Right forelimb (tissue), 1 donor: ENCODE data around the gene CBX8.

ENCODE experiments used
- DNase-seq: peaks from one replicate; pipeline ENCODE4 v3.0.0-alpha.2; 2018

The CBX8 gene

DNA sequence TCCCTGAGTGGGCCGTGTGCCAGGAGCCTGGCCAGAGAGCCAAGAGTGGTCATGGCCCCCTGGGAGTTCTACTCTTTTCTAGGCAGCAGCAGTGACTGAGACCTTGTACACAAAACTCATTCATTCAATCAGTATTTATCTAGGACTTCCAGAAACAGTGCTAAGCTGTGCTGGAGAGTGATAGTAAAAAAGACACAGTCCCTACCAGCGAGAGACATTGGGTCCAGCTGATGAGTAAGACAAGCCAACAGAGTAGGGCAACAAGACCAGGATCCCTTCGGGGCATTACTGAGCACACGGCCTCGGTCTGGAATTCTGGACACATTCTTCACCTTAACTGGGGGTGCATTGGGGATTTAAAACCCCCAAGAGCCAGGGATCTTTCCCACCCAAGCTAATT, 22.2 kb upstream of the CBX8 start:
- DNase-seq, result no peak

DNA sequence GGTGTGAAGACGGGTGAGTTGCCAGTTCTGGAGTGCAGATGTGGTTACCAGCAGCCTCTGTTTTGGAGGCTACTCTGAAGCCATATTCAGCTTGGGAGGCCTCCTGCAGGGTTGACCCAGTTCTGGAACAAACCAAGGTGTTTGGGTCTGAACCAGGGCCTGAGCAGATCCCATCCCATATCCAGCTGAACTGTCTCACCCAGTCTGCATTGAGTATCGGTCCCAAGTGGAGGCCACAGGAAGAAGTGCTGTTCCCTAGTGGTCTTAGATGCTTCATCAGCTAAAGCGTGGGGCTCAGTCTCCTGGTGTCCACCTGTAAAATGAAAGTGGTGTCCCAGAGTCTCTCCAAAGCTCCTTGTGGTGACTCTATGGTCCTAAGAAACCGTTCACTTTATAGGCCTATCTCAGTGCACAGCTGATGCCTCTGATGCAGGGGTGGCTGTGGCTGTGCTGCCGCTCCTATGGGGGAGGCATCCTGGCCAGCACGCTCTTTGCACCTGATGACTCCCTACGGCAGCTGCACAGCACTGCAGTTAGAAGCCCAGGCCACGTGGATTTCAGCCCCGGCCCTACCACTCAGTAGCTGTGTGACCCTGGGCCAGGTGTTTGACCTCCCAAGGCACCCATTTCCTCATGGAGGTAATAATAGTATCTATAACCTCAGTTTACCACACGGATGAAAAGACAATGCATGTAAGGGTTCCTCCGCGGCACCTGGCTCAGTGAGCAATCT, 21.3 kb upstream of the CBX8 start:
- DNase-seq, result no peak

DNA sequence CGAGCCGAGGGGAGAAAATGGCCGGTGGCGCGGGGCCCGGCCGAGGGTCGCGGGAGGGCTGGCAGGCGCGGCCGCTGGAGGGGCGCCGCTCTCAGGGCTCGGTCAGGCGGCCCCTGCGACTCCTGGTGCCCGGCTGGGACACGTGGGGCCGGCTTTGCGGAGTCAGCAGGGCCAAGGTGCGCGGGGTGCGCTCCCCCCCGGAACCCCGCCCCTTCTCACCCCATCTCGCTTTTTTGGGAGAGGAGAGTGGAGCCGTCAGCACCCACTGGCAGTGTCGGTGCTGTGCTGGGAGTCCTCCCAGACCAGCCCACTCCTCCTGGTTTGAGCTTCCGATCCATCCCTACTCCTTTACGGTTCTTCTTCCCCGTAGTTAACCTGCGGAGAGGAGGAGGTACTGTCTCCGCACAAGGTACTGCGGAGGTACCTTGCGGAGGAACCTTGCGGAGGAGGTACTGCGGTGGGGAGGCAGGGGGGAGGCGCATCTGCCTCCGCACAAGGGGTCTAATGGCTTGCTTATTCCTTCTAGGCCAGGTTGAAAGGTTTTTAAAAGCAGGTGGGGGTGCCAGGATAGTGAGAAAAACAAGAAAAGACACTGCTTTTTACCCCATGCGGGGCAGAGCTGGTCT, 19.1 kb upstream of the CBX8 start:
- no peak for DNase-seq

DNA sequence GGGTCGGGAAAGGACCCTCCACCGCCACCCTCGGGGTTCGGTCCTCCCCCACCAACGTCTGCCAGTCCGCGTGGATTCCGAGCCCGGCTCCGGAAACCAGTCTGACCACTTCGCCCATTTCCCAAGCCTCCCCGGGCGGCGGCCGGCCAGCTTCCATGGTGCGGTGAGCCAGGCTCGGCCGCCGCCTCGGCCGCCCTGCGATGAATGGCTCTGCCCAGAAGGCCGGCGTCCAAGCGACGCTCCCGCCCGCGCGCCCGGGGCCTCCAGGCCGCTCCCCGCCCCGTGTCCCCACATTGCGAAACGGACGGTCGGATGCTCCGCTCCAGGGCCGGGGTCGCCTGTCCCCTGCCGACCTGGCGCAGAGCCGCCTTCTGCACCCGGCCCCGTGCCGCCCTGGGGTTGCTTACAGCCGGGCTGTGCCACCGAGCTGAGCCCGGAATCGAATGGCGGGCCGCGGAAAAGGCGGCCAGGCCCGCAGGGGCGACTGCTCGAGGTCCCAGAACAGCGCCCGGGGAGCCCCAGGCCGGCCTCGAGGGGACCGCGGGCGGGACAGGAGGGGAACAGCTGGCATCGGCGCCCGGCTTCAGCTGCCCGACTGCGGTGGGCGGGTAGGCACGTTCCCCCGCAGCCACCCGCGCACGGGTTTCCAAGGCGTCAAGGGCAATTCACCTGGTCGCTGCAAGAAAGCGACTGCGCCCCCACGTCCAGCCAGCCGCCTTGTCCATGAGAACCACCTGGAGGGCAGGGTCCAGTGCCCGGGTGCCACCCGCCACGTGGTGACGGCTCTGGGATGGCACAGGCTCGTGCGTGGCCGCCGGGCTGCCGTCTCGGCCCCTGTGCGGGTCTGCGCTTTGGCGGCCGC, 18.3 kb upstream of the CBX8 start:
- DNase-seq, result no peak

DNA sequence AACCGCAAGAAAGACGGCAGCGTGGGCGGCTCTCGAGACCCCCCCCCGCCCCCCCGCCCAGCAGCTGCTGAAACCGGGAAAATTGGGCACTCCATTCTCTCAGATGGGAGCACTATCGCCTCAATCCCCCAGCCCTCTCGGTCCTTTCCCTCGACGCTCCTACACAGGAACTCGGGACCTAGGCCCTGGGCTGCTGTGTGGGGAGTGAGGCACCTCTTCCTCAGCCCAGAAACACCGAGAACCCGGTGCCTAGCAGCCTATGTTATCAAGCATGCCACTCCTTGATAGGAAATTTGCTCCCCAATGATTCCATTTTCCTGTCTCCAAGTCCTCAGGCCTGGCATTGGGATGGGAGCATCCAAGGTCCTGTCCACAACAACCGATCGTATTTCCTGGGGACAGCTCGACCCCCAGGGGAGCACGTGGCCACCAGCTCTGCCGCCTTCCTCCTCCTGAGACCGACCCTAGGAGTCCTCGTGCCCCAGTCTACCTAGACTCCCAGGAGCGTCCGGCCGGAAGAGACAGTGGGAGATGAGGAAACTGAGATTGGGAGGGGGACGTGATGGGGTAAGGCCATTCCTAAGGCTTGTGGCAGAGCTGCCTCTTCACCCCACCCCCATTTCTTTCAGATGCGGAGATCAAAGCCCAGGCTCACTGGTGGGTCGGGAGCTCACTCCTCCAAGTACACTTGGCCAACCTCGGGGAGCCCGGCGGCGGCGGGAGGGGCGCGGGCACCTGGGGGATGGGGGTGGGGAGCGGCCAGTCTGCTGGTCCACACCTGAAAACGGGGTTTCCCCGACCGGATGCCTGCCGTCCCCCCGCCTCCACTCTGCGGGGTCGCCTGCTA, 17.5 kb upstream of the CBX8 start:
- no peak for DNase-seq

DNA sequence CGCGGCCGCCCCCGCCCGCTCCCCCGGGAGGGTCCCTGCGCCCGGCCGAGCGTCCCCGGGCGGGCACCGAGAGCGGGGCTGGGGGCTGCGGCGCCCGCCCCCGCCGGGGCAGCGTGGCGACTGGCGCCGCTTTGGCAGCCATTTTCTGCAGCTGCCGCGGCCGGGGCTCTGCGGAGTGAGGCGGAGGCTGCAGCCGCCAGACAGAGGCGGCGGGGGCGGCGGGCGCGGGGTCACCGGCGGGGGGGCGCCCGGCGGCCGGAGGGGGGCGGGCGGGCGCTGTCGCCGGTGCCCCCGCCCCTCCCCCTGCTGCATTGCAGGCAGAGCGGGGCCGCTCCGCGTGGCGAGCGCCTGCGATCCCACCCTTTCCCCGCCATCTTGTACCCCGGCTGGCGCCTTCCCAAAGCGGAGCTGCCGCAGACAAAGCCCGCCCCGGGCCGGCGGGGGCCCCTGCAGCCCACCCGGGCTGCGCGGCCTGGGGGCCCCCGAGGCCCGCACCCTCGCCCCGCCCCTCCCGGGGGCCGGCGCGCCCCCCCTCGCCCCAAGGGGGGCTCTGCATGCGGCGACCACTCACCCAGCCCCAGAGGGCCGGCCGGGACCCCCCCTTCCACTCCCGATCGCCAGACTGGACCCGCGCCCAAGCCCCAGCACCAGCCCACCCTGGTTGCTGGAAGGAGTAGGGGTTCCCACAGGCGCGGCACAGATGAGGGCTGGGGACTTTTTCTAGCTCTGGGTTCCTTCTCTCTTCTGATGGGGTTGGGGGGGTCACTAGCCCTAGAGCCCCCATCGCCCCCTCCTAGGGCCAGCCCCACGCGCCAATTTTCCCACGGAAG, 16.6 kb upstream of the CBX8 start:
- no peak for DNase-seq

DNA sequence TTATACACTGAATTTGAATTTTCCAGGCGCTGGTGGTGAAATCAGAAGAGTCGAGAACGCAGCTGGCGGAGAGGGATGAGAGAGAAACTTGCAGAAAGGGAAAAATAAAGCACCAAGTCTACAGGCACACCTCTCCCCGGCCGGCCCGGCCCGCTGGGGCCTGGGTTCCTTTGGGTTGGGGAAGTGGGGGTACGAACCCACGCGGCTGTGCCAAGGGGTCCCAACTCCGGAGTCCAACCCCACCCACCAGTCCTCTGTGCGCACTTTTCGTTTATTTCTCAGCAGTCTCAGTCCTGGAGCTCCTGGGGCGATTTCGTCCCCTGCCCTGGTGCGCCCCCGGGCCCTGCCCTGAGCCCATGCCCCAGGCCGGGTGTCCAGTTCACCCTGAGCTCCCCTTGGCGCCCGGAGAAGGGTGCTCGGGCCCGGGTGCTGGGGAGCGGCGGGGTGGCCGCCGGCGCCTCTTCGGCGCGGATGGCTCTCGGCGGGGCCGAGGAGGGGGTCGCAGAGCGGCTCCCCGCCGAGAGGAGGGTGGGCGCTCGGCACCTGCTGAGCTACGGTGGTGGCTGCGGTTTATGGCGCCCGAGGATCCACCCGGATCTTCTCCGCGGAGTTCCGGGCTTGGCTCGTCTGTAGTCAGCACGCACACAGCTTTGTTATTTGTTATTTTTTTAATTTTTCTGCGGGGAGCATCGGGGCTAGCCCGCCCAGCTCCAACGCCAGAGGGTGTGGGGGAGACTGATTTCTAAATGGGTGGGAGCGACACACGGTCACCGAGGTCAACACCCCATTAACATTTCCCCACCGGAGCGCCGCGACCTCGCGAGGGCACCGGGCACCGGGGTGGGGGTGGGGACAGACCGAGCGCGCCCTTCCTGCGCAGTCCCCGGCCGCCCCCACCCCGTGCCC, 15.7 kb upstream of the CBX8 start:
- DNase-seq, result no peak

DNA sequence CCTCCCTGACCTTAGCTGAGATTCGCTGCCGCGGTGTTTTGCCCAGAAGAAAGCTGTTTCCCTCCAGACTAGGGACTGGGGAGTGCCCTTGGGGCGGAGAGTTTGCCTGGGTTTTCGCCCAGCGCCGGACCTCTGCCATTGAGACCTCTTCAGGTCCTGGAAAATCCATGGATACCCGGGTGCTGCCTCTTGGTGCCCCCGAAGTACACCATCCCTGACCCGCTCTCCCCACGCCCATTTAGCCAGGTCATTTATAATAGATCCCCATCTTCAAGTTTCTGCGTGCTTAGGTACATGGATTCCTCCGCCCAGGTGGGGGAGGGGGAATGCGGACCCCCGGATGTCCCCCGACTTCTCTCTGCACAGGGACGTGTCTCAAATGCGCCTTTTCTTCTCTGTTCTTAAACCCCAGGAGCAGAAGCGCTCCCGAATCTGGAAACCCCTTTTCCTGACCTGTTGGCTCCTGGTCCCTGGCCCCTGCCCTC, 15.0 kb upstream of the CBX8 start:
- DNase-seq, result no peak

DNA sequence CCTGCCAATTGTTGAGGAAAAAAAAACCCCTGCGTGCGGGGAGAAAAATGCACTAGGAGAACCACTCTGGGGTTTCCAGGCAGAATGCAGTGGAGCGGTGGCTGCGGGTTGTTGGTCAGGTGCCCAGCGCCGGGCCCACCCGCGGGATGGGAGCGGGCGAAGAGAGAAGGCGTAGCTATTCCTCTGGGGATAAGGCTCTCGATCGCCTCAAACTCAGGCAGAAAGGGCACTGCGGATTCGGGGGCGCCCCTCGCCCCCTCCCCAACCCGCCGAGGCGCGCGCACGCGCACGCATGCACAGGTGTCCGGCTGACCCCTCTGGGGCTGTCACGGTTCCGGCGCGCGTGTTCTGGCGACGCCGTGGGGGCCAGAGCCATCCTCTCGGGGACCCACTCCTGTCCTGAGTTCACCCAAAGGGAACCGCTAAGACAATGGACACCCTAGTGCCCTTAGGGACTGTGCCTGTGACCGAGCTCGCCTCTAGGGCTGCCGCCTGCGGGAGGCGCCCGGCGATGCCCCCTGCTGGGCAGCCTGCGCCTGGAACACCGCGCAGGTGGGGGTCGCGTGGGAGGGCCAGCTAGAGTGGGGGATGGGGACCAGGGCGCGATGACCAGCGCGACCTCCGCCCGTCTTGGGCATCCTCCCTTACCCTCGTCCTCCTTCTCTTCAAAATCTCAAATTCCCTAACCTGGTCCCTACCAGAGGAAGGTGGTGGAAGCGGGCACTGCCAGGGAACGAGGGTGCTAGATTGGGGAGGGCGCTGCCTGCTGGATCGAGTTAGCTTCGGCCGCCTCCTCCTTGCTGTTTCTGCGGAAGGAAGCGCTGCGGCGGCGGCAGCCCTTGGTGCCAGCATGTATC, 14.4 kb upstream of the CBX8 start:
- no peak for DNase-seq

DNA sequence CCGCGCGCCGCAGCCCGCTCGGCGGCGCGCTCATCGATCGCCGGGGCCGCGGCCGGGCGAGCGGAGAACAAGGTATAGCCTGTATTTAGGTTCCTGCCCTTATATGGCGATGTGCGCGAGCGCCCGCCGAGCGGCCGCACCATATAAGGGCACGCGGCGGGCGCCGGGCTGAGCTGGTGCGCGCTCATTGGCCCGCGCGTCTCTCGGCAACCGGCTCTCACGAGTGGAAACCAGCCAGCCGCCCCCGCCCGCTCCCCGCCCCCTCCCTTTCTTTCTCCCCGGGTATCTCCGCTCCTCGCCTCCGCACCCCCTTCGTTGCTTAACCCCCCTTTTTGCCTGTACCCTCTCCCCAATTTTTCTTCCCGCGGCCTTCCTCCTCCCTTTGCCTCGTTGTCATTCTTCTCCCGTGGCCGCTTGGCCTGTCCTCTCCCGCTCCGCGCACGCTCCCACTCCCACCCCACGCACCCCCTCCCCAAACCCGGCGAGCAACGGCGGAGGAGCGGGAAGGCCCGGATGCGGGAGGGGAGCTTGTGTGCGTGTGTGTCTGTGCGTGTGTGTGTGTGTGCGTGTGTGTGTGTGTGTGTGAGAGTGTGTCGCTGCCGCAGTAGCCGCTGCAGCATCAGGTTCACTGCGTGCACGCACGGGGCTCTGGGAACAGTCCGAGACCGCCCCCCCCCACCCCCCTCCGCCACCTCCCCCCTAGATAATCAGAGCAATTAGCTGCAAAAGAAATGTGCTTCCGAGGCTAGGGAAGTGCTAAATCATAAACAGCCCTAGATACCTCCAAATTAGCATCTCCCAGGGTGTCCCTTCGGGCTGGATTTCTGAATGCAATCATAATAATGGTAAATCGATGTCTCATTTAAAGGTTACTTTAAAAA, 13.5 kb upstream of the CBX8 start:
- no peak for DNase-seq

DNA sequence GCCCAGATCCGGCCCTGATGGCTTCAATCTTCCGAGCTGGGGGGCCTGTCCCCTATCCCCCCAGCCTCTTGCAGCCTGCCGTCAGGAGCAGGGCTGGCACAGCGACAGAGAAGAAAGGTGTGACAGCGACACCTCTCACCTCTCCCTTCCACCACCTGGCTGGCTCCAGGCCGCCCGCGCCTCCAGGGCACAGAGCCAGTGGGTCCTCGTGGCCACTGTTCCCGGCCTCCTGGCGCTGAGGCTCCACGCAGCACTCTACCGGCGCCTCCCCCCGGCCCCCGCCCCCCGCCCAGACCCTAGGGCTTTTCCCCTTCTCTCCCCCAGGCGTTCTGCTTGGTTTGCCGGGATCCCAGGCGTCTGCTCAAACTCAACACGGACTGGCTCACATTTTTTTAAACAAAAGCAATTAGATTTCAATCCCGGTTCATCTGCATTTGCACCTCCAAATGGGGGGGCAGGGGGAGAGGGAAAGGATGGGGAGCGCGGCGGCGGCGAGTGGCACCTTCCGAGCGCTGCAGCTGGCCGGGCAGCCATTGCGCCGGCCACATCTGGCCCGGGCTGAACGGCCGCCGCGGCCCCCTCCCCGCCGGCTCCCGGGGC, 12.8 kb upstream of the CBX8 start:
- no peak for DNase-seq

DNA sequence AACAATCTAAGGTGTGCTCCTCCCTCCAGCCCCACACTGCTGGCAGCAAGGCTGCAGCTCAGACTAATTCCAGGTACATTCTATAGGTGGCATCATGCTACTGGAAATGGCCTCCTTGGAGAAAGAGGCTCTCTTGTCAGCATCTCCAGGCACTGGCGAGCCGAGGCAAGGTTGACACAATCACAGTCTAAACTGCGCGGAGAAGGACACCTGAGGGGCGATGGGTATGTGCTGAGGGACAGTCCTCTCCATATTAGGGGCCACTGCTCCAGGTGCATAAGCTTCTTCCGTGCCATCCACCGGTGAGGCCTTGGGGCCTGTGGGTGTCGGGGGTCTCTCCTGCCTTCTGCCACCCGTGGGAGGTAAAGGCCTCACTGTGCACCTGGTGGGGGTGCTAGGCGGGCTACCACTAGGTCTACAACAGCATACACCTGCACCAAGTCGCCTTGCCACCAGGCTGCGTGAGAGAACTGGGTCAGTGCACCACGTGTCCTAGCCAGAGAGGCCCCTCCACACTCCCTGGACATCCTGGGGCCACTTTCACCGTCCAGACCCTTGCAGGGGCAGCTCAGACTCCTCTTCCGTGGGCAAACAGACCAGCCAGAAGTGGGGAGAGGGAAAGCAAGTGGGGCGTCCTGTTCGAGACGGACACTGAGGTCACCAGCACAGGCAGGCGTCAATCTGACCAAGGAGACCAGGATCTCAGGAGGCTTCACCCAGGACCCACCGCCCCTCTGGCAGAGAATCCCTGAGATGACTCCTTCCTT, 12.1 kb upstream of the CBX8 start:
- DNase-seq, result no peak

DNA sequence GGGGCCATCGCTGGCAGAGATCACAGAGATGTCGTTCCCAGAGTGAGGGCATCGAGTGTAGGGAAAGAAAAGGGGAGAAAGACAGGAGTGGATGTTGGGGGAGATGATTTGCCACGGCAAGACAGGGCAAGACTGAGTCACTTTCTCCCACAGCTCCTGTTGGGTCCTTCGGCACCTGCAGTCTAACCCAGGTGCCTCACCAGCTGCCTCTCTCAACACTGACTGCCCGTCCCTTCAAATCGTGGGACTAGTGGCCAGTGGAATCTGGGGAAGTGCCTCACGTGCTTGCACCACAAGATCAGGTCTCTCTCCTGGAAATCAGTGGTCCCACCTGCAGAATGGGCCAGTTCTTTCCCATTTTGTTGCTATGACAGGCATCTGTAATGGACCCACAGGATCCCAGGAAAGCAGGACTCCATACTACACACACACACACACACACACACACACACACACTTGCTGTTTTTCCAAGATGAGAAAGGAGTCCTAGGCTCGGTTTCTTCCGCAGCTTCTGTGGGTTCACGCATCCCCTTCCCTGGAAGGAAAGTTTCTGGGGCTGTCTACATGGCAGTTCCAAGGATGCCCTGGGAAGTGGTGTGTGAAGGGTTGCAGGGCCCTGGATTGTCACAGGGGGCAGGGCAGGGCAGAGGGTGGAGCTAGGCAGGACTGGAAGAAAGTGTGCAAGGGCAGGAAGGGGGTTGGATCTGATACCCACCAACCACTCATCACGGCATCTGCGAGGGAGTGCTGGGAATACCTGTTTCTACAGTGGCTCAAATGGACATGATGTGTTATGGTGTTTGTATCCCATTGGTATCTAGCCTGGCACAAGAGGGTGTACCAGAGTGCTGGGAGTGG, 10.2 kb upstream of the CBX8 start:
- no peak for DNase-seq

DNA sequence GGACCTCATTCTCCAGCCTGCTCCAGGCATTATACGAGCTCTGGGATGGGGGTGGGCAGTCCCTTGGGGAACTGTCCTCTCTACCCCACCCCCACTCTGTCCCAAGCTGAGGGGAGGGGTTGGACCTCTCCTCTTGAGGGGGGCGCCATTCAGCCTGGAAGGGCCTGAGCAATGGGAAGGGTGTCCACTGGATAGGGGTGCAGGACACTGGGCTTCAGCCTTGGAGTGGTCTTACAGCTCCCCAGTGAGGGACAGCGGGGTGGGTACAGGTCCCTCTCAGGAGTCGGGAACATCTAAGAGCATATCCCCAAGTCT, 9.5 kb upstream of the CBX8 start:
- no peak for DNase-seq

DNA sequence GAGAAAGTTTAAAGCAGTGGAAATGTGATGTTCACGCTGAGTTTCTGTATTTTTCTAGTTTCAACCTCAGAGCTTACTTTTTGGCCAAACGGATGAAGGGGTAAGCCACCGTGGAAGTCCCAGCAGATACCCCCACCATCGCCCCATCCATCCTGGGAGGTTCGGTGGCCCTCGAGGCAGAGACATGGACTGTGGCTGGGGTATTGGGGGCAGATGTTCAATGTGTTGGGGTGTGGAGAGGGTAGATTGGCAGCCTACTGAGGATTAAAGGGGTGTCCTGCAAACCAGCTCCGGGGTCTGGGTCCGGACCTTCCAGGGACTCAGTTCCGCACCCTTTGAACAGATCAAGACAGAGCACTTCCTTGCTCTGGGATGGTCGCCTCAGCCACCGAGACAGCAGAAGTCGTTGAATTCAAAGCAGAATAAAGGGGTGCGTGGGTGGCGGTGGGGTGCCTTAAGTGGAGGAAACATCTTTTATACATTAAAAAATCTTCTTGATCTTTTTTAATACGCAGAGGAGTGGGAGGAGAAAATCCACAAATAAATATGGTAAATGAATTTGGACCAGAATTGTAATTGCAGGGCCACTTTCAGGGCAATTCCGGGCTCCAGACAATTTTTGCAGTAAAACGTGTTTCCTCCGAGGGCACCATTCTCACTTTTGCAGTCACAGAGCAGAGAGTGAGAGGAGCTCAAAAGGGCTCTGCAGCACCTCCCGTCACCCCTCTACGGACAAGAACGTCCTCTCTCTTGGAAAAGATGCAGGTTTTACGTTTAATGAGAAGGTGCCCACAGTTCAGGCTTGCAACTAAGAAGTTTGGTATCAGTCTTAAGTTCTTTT, 8.2 kb upstream of the CBX8 start:
- DNase-seq, result no peak
